NCI-H2081 (cell line): Measurements from ENCODE around the gene NR3C2.

Experiments used
- DNase-seq, 2 experiments: peaks; one replicate each; lab custom pipeline; 2025; lab: John Stamatoyannopoulos, UW

NR3C2 gene

DNA sequence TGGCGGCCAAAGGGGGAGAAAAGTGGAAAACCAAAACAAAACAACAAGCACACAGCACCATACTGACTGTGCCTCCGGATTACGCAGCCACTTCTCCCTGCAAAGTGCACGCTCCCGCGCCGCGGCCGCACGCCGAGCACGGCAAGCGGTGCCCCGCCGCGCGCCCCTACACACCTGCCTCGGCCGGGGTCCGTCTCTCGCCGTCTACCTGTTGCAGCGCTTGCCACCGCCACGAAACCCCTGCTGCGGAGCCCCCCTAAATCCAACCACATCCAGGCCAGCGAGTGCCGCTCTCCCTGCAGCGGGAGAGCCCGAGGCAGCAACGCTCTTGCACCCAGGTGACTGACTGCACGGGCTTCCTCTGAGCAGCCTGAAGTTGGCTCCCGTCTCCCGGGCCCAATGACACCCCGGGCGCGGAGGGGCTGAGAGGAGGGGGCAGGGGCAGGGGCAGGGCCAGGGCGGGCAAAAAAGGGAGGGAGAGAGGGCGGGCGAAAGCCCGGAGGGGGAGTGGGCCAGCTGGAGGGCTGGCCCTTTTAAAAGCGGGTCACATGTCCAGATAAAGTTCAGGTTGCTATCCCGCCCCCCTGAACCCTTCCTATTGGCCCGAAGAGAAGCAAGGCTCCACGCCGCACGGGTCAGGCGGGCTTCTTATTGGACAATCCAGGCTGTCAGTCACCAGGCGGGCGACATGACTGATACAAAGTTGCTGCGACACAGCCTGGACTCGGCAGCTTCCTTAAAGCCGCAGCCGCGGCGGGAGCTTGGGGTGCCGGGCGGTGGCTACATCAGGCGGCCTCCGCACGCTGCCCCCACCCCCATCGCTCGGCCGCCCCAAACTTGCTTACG is at the start of gene NR3C2:
TSS of gene NR3C2 (minus strand) at position 429 of the 846 bp plus-strand sequence.
- peak; percentile 91 to 94 for DNase-seq

DNA sequence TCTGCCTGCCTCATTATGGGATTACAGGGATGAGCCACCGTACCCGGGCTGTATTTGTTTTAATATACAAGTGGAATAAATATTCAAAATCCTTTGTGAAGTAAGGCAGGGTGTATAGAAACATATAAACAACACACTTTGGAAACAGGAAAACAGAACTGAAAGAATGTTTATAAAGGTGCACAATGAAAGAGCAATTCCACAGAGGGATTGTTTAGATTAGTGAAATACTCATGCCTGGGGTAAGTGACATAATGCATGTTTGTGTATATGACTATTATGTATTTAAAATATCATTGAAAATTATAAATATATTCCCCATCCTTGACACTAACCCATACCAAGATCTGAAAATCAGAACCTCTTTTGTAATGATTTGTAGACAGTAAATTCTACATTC is 45.0 kb upstream of the NR3C2 start:
- DNase-seq, result no peak

DNA sequence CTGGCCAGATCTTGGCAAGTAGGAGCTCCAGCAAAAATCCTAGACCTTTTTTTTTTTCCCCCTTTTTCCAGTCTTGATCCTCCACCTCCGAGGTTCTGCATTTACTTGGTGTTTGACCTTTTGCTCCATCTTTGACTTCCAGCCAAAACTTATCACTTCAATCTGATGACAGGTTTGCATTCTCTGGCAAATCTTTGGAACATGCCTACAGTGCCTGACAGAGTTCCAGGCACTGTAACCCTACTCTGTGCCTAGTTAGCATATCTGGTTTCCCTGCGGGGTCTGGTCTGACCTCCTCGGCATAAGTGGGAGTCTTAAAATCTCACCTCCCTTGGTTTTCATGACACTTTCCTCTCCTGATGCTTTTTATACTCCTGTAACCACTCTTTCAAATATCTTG is 39.4 kb upstream of the NR3C2 start:
- no peak for DNase-seq

DNA sequence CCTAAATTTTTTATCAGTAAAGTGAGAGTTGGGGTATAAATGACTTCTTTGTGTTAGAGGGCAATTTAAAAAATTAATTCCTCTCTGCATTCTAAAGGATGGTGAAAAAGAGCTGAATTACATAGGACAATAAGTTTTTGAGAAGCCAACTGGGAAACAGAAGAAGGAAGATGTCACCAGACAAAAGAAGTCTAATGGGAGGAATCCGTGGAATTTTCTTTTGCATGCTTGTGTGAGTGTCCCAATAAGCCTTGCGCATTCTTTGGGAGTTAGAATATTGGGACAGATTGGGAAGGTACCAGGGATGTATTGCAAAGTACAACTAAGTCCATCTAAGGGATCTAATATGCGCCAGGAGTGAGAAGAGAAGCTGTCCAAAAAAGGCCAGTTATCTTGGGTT is 35.1 kb upstream of the NR3C2 start:
- DNase-seq, result no peak

DNA sequence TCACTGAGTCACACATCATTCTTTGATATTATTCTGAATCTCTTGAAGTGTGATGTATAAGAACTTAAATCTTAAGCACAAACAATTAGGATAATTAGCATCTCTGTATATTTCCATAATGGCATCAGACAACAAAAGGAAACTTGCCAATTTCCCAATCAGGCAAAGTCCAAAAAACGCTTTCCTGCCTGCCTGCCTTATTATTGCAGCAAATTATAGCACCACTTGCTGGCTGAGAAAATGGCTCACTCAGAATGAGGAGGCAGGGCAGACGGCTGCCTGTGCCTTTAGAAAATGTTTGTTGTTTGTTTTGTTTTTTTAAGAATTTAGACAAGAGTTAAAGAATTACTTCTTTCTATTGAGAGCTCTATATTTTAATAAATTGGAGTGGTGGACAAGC is 27.7 kb upstream of the NR3C2 start:
- no peak for DNase-seq

DNA sequence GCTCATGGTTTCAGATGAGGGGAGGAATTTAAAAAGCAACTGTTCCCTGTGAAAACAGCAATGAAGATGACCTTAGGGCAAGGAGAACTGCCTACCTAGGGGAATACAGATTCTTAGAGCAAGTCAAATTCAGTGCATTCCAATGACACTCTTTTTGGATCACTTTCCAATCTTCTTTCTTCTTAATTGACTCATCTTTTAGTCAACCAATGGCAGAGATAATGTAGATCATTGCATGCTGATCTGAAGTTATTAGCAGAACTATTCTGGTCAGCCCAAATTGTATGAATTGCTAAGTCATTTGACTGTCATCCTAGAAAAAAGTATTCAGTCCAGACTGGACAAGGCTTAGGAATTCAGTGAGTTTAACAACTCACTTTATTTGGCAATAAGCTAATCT is 12.6 kb upstream of the NR3C2 start:
- DNase-seq, result no peak

DNA sequence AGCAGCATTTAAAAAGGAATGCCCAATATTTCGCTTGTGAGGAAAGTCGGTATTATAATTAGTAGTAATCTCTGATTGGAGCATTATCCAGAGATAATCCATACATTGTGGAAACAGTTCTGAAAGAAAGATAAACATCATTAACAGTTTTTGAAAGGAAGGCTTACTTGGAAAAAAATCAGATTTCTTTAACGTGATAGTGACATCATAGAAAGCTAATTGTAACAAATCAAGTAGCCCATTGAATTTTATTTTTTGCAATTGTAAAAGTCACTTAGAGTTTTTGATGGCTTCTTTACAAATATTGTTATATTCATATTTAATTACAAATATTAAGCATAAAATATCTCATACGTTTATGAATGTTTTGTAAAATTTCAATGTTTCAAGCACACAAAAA is 11.6 kb upstream of the NR3C2 start:
- DNase-seq, result no peak

DNA sequence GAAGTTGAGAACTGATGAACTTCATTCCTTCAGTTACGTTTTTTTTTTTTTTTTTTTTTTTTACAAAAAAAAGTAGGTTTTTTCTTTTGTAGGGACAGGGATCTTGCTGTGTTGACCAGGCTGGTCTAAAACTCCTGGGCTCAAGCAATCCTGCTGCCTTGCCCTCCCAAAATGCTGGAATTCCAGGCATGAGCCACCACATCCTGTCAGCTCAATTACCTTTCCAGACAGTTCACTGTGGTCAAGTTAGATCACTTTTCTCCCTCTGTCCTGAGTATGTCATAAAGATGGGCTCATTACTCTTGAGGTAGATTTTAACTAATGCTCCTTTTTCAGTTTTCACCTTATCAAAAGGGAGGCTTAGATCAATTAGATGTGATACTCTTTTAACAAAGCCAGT is 10.8 kb upstream of the NR3C2 start:
- no peak for DNase-seq

DNA sequence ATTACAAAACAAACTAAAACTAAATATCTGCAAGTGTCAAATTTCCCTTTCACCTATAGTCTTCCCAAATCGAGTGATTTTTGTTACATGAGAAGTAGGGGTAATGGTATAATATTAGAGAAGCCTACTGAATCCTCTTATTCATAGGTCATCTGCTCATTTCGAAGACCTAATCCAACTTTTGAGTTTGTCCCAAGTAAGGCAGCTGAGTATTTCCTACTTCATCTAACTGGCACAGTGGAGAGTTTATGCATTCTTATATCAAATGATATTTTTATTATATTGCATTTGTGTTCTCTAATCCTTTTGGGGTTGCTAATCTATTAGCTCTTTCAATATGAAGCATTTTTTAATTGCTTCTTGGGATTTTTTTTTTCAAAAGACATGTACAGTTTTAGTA is 7.7 kb upstream of the NR3C2 start:
- no peak for DNase-seq

DNA sequence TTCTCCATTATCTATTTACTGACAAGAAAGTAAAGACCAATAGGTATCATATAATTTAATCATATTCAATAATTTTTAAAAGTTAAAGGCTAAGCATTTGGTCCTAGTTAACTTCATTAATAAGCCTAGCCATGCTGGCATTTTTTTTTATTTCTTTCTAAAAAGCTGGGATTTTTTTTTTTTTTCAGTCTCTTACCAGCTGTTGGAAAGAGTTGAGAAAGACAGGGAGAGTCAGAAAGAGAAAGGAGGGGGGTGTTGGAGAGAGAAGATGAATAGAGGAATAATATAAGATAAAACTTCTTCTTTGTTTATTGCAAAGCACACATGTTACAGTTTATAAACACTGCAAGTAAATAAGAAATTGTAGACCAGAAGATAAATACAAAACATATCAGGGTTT is 5.9 kb upstream of the NR3C2 start:
- no peak for DNase-seq

DNA sequence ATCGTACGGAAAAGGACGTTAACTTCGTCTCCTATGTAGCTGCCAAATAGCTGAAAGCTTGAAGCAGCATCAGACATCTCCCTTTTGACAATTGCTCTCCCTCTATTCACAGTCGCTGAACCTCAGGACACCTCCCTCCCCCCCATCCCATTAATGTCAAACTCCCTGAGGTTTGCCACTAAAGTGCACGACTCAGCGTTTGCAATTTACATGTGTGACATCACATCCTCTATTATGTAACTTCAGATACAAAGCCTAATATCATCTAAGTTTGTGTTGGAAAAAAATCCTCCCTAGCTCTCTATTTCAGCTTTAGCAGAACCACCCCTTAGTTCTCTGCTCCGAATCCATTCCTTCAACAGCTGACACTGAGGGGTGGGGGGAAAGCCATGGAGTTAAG is 5.5 kb upstream of the NR3C2 start:
- no peak for DNase-seq

DNA sequence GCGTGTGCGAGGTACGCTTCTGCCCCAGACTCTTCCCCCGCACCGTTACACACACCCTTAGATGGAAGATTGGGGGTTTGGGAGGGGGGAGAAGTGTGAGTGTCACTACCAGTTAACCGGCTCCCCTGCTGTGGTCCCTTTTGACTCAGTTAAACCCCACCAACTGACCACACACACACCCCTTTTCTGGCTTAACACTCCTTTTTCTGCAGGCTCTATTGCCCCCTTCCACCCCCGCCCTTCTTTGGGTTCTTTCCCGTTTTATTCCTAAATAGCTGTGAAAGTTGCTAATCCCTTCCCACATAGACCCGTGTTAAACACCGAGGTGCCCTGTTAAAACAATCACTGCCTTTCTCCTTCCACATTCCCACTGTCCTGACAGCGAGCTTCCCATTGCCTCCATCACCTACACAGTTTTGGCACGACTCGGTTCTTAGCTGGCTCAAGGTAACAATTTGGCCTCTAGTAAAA is 3.7 kb upstream of the NR3C2 start:
- DNase-seq, result no peak

DNA sequence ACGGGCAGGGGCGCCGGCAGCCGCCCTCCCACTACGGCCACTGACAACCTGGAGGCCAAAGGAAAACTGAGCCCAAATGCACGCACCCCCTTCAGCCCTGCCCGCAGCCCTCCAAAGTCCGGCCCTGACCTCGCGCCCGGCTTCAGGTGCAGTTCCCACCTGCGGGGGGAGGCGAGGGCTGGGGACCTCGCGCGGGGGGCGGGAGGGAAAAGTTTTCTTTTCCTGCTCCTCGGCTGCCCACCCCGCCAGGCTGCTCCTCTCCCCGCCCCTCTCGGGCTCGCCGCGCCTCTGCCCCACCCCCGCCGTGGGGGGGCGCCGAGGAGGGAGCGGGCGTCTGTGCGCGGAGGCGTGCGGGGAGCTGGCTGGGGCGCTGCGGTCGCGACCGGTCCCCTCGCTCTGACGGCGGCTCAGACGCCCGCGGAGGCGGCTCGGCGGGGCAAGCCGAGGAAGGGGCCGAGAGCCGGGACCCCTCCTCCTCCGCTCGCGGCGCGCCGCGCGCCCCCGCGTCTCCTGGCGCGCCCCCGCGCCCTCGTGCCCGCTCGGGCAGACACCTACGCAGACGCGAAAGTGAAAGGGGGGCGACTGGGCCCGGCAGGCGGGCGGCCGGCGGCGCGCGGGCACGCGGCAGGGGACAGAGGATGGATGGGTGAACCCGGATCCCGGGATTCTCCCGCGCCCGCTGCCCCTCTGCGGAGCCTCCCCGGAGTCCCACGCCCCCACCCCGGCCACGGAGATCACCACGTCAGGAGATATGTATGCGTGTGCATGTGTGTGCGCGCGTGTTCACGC is 3.1 kb upstream of the NR3C2 start:
- DNase-seq, result peak in 1 of 2 experiments; percentile 23

DNA sequence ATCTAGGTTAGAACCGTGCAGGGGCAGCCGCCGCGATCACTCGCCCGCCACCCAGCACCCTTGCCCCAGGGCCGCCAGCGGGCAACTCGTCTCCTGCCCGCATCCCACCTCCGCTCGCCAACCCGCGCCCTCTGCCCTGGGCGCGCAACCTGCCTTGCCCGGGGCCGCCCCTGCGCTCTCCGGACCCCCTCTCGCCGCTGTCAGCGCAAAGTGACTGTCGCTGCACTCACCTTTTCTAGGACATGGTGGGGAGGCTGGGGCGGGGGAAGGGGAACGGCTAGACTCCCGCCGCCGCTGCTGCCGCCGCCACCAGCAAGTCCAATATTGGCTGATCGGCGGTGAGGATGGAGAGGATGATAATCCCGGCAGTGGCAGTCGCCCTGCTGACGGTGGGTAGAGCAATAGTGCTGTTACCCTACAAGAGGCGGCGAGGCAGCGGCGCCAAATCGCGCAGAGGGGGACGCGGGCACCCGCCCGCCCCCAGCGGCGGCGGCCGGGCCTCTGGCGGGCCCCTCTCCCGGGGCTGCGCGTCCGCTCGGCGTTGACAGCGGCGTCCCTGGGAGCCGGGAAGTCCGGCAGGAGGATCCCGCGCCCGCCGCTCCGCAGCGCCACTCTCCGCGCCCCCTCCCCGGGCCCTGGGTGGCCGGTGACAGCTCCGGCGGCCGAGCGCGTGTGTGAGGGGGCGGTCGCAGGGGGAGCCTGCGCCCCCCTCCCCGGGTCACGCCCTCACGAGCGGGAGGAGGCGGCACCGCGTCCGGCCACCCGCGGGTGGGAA is 2.3 kb upstream of the NR3C2 start:
- DNase-seq, result no peak

DNA sequence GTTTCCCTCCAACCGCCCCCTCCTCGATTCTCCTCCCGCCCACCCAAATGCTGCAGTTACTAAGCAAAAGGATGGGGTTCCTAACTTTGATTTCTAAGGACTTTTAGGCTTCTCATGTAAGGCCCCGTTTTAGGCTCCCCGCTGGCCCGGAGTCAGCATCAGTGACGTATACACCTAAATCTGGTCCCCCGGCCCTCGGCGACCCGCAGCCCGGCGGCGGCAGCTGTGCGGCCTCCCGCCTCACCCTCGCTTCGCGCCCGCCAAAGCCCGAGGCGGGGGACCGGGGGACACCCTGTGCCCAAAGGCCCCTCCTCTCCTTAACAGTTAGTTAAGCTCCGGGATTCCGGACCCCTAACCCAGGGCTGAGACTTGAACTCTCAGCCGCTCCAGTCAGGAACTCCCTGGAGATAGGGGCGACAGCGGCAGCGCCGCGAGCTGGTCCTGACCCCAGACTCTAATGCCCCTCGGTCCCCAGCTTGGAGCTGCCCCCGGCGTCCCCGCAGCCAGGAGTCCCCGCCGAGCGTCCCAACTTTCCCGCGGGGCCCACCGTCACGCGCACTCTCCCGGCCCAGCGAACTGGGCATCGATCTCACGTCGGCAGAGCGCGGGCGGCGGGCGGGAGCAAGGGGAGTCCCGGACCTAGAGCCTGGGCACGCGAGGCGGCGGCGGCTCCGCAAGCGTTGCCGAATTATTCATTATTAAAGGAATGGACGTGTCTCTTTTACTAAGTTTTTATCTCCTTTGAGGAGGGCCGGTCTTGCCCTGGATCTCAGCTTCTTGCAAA is 1.5 kb upstream of the NR3C2 start:
- no peak for DNase-seq

DNA sequence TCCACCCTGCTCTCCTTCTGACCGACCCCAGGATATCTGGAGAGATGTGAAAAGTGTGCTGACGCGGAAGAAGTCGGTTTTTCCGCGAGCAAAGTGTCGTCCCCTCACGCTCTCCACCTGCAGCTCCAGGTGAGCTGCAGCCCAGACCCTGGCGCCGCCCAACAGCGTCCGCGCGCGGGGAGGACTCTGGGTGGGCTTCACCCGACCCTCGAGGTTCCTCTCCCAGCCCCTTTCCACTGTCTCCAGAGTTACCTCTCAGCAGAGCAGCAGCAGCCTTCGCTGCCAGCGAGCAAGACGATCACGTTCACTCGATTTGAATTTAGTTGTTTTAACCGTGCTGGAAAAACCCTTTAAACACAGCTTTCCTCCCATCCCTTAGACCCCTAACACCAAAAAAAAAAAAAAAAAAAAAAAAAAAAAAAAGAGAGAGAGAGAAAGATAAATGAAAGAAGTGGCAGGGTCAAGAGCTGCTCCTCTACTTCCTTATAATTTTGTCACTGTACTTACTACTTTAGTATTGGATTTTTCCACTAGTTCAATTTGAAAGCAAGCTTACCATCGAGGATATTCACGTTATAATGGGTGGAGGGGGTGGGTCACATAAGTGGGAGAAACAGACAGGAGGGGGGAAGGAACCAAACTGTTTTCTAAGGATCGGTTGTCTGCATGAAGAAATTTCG is 758 bp upstream of the NR3C2 start:
- DNase-seq, result no peak

DNA sequence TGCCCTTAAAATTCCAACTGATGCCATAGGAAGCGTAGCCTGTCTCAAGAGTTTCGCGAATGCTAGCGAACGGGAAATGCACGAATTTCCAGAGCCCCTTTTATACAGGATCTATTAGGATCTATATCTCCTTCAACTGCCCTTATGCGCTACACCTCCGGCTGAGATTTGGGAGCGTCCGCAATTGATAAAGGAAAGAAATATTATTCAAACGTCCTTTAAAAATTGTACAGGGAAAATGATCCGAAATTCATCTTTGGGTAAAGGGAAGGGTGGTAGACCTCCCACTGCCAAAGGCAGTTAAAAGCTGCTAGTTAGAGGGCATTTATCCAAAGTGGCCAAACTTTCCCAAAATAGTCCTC is 609 bp downstream of the NR3C2 start:
- no peak for DNase-seq

DNA sequence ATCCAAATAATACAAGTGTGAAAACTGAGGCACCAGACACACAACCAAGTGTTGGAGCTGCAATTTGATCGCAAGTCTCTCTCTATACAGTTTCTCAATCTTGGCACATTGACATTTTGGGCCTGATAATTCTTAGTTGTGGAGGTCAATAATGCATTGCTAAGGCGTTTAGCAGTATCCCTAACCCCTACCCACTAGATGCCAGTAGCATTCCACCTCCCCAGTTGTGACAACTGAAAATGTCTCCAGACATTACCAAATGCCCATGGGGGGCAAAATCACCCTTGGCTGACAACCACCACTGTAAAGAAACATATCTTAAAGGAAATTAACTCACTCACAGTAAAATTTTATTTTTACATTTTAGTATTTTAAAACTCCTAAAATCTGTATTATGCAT is 4.2 kb downstream of the NR3C2 start:
- no peak for DNase-seq

DNA sequence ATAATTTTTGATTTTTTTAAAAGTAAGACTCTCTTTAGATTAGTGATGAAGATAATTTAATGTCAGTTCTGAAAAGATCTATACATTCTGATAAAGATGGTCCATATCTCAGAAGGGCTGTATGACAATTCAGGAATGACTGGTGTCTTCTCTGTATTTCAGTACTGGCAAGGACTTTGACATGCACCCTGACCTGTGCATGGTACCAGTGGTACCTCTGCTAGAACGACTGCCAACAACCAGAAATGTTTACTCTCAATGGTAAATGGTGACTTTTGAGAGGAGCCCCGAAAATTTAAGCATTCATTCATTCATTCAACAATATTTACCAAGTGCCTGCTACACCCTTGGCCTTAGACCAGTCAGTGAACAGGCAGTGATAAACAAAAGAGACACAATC is 4.8 kb downstream of the NR3C2 start:
- DNase-seq, result no peak

DNA sequence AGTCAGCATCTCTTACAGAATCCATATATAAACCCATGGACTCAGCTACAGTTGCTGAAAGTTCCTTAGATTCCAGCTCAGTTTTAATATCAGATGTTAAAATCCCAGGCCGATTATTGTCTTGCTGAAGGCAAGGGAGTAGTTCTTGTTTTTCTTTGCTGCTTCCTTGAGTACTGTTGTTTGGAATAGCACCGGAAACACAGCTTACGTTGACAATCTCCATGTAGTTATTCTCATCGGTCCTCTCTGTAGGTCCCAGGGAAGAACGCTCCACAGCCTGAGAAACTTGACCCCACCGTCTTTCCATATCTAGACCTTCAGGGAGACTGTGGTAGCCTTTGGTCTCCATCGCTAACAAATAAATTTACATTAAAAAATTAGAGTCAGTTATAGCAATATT is 5.7 kb downstream of the NR3C2 start:
- no peak for DNase-seq
